GM13977 (cell line): ENCODE data around the gene CMSS1.

ENCODE experiments used
- DNase-seq: peaks from one replicate; pipeline ENCODE4 v3.0.0; 2012; ENCODE audit warnings: low spot score
- in situ Hi-C: fragments of 300-500 bp; cut with MboI; formaldehyde crosslinking; loops from one replicate; pipeline ENCODE4 v1.12.0; 2022; ENCODE audit warnings: low sequenced_read_pairs, low pct_unique_long_range_greater_than_20kb, mixed read lengths, inconsistent platforms; ENCODE audit not compliant: unreplicated experiment
- TF ChIP-seq, protein P1 (sequence below): IDR thresholded peaks from 2 replicates; pipeline ENCODE4 v1.5.1; 2012; ENCODE audit warnings: mild to moderate bottlenecking, control low read depth; ENCODE audit not compliant: insufficient read depth; ENCODE audit errors: extremely low read depth, missing control alignments

CMSS1 gene

DNA sequence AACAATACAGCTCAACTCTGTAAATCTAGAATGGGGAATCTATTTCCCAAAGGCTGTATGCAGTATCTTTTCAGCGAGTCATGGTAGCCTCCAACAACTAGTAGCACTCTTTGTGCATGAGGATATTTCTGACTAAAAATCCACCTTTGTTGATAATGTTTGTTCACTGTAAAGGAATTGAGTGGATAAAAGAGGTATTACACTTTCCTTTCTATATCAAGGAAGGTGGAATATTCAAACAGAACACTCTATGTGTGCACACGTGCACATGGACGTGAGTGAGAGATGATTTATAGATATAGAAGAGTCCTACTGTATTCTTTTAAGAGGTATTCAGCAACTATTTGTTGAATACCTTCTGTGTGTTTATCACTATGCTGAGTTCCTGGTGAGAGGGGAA is 68.2 kb downstream of the CMSS1 start:
- in situ Hi-C loops = no loop called here
- DNase-seq = no peak
- TF ChIP-seq, protein P1, sequence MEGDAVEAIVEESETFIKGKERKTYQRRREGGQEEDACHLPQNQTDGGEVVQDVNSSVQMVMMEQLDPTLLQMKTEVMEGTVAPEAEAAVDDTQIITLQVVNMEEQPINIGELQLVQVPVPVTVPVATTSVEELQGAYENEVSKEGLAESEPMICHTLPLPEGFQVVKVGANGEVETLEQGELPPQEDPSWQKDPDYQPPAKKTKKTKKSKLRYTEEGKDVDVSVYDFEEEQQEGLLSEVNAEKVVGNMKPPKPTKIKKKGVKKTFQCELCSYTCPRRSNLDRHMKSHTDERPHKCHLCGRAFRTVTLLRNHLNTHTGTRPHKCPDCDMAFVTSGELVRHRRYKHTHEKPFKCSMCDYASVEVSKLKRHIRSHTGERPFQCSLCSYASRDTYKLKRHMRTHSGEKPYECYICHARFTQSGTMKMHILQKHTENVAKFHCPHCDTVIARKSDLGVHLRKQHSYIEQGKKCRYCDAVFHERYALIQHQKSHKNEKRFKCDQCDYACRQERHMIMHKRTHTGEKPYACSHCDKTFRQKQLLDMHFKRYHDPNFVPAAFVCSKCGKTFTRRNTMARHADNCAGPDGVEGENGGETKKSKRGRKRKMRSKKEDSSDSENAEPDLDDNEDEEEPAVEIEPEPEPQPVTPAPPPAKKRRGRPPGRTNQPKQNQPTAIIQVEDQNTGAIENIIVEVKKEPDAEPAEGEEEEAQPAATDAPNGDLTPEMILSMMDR = no peak

DNA sequence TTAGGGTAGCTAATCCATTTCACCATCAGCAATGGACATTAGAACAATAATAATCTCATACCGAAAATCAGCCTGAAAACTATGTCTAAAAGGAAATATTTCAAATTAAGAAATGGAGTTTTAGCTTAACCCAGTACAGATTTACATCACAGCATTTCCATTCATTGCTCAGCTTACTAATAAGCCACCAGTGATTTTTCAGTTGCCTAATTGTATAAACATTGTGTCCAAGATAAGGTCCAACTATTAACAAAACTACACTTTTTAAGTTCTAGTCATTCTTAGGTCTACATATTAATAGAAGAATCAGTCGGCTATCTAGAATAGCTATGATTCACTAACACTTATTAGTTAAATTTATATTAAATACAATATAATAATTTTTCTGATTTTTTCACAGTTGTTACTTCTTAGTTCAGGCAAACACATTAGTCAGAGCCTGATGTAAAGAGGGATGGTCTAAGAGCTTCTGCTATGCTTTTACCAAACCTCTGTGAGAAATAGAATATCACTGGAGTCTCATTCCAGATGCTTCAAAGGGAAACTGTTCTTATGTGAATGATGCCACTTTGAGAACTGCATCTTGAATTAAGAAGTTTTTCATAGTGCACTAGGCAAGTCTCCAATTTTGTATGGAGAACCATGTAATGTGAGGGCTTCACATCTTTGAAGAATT is 74.1 kb downstream of the CMSS1 start:
- in situ Hi-C loops = no loop called here
- DNase-seq = no peak

DNA sequence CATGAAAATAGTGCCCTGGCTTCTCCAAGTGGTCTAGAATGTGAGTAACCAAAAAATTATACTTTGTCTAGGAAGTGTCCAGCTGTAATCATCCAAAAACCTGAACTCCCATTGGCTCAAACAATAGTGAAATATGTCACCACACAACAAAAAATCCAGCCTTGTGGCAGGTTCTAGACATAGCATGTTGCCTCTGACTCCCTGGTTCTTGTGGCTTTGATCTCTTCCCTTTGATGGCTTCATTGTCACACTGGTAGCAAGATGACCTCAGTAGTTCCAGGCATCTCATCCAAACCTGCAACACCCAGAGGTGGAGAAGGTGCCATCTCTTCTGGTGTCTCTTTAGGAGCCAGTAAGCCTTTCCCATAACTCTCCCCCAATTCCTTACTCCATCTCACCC is 74.7 kb downstream of the CMSS1 start:
- no peak for DNase-seq
- TF ChIP-seq, protein P1 = no peak
- in situ Hi-C loops = no loop called here

More for the DNA sequence above, 74.1 kb downstream of the CMSS1 start:
- TF ChIP-seq, protein P1 = no peak

DNA sequence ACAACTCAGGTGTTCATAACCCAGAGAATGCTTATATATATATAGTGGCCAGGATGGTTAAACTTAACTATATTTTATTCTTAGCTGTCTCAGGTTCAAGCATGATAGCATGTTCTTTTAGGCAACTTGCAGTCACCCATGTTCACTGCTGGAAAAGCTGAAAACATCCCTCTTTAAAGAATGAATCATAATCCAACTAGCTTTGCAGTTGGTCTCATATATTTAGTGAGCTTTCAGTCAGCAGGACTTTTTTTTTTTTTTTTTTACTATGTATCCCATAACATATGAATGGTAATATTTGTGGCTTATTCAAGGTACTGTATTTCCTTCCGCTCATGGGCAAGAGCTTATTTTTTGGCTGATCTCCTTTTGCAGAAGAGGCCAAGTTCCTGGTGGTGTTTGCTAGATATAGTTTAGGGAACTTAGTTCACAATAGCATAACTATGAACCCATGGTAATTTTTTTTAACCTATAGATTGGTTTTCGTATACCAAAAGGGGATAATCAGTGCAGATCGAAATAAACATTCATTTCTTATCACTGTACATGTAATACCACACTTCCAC is 77.6 kb downstream of the CMSS1 start:
- DNase-seq = no peak
- in situ Hi-C loops = no loop called here
- TF ChIP-seq, protein P1 = no peak

DNA sequence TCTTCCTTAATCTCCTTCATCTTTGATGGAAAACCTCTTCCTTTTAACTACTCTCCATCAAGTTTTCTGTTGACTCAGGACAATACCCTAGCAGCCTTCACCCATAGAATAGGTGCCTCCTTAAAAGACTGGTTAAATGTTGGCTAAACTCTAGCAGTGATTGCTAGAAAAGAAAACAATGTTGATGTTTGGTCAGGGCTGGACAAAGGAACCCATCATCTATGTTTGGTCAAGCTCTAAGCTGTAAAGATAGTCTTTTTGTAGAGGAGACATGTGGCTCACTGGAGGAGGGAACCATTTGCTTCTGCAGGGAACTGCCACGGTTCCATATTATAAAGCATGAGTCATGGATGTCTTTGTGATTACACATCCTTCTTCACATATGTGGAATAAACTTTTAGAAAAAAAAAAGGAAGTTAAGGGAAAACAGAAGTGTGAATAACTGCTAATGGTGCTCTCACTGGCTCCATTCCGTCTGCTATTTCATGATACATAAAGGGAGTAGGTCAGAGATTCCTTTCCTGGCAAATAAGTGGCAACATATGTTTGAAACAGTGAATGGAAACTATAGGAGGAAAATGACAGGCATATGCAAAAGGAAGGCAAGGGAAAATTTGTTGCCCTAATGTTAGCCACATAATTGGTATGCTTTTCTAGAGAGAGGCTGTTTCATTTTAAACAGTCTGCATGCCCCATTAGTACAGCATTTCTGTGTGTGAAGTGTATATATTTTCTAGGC is 78.2 kb downstream of the CMSS1 start:
- in situ Hi-C loops = no loop called here
- DNase-seq = no peak

DNA sequence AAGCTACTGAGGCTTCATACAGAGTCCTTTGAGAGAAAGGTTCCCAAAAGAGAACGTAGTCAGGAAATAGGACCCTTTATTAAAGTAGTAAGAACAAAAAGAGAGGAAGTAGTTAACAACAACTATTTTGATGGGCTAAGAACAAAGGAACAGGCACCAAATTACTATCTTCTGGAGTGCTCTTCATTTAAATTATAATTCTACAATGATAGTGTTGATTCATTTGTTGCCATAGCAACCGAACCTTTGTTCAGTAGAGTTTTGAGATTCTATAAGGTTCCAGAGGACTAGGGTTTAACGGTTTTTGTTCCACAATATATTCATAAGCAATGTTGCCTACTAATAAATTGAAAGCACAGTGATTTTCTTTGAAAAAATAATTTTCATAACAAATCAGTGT is 78.8 kb downstream of the CMSS1 start:
- in situ Hi-C loops = no loop called here
- no peak for DNase-seq
- TF ChIP-seq, protein P1 = no peak

More for the DNA sequence above, 78.2 kb downstream of the CMSS1 start:
- TF ChIP-seq, protein P1 = no peak
